Measurements from ENCODE around the gene COL10A1. TPM values are rescaled to one million over a fixed set of nuclear protein-coding genes. Genes with fewer than 3 reads are reported as not detected.

COL10A1 gene
- total and polyA plus RNA-seq, 2 experiments from 2014 or later, result 0.28 to 0.31 TPM

GRCh38 chr6:116073765-116074440, 52.0 kb downstream of the COL10A1 start (continued):
- TF ChIP-seq ZNF462 (CRISPR knock-in tag; IDR thresholded peaks at IDR 0.05), result no peak
- no peak for TF ChIP-seq ZNF114 (CRISPR knock-in tag; IDR thresholded peaks at IDR 0.05)
- TF ChIP-seq EZH2 (IDR thresholded peaks at IDR 0.05; ENCODE audit: low read depth, unreplicated experiment), result no peak
- TF ChIP-seq STAT1 (IDR thresholded peaks at IDR 0.05; ENCODE audit: unreplicated experiment), result no peak
- TF ChIP-seq ETS1 (IDR thresholded peaks at IDR 0.05), result no peak
- TF ChIP-seq NANOG (IDR thresholded peaks at IDR 0.05; ENCODE audit: borderline replicate concordance), result no peak
- TF ChIP-seq JUNB (IDR thresholded peaks at IDR 0.05; ENCODE audit: unreplicated experiment), result no peak

- Histone ChIP-seq H3K79me2 (replicated peaks; ENCODE audit: insufficient read depth) (no peaks in the 10 kb centered on the region), H3K4me1 (ENCODE audit: insufficient read depth) (no peaks in the 10 kb centered on the region; the same call in 1 of the 2 replicates), H3F3A (replicated peaks; ENCODE audit: low read depth) (no peaks in the 10 kb centered on the region), H3K36me3 (ENCODE audit: insufficient read depth) (no peaks in the 10 kb centered on the region), H4K20me1 (replicated peaks; ENCODE audit: insufficient read depth) (no peaks in the 10 kb centered on the region), H3K27ac (ENCODE audit: low read depth) (no peak overlapping the region), H3K4me2 (no peak overlapping the region), H2AFZ (no peak overlapping the region), H3K9me2 (ENCODE audit: insufficient read depth) (no peaks in the 10 kb centered on the region), H3K4me3 (no peak overlapping the region), H3K27me3 (ENCODE audit: insufficient read depth) (no peaks in the 10 kb centered on the region)
- ATAC-seq (no peak), DNase-seq (ENCODE audit: low spot score) (no peak)
- Mint-ChIP-seq H3K27me3 (ENCODE audit: insufficient read depth, low read depth, poor library complexity) (no peaks in the 10 kb centered on the region), H3K27ac (no peak overlapping the region), H3K9me3 (no peaks in the 10 kb centered on the region), H3K36me3 (ENCODE audit: low read depth) (no peaks in the 10 kb centered on the region), H3K4me3 (no peak overlapping the region), H3K4me1 (peaks cover 6% of the 10 kb centered on the region)
- TF ChIP-seq REST (IDR thresholded peaks at IDR 0.05; ENCODE audit: unreplicated experiment) (no peak), JUNB (IDR thresholded peaks at IDR 0.05; ENCODE audit: unreplicated experiment) (no peak)
Measured at GRCh38 chr6:116072368-116072767, 53.6 kb downstream of the COL10A1 start.

All from GM23338 (cell line).